NB4 (cell line): ENCODE results near the gene MSI2.

Experiments used
- CTCF ChIP-seq: IDR thresholded peaks from one replicate; pipeline ENCODE4 v1.5.1; 2012; ENCODE audit warnings: low read depth, low read length
- MAX ChIP-seq: IDR thresholded peaks from 2 replicates; pipeline ENCODE4 v1.6.1; 2011; ENCODE audit warnings: low read depth, low read length
- POLR2A ChIP-seq: IDR thresholded peaks from 2 replicates; pipeline ENCODE4 v1.6.1; 2011; ENCODE audit warnings: mild to moderate bottlenecking; ENCODE audit not compliant: insufficient read length; ENCODE audit errors: extremely low read depth

- TF ChIP-seq POLR2A (no peak), MAX (no peak), CTCF (no peak)
Observed at GRCh38 chr17:57696050-57696449, 439.7 kb downstream of the MSI2 start.
